M059J (cell line): ENCODE measurements around the gene CDK4. TPM values are rescaled to one million over a fixed set of nuclear protein-coding genes. Genes with fewer than 3 reads are reported as not detected.

Source experiments
- DNase-seq: peaks from one replicate; pipeline ENCODE4 v3.0.0-alpha.2; 2012; ENCODE audit warnings: low read depth
- total RNA-seq: library from RNA; depleted of rRNA; stranded (reverse); fragments of >200 nt; shearing (Covaris generic); gene quantifications from 2 replicates; pipeline ENCODE4 v1.2.3, GENCODE V29; 2014

CDK4 gene
- total RNA-seq, 1 experiment from 2014 or later, result 179 TPM

DNA sequence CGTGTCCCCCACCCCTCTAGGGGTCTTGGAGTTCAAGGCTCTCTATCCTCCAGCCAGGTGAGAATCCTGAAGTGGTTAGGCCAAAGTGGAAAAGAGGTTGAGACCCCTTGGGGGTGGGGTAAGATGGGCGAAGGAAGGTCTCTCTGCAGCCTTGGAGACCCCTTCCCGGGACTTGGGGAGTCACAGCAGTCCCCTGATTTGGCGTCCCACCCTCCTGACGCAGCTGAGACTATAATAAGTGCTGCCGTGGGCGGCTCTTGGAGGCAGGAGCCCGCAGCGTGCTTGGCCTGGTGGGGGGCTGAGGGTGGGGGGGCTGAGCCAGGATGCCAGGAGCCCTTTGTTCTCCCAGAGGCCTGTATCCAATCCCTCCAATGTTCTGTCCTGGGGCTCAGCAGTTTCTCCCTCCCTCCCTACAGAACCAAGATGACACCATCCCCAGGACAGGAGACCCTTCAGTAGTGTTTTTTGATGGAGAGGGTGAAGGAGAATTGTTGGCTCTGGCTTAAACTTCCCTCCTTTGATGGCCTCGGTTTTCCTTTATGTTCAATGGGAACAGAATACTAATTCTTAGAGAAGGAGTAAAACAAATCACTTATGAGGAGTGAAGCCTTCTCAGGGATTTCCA, 12.1 kb downstream of the CDK4 start:
- no peak for DNase-seq

DNA sequence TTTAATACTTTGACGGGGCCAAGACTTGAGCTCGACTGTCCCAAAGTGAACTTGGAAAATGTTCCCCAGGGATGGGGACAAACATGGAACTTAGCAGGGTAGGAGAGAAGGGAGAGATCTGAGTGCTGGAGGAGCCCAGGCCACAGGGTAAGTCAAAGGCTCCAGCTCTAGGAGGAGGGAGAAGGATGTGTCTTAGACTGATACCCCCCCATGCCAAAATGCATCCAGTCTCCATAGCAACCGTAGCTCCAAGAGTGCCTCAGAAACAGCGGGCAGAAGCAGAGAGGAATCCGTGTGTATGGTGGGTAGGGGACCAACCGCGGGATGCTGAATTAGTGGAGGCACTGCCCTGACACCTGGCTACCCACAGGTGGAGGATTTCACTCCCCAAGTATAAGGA, 12.7 kb downstream of the CDK4 start:
- DNase-seq, result no peak

DNA sequence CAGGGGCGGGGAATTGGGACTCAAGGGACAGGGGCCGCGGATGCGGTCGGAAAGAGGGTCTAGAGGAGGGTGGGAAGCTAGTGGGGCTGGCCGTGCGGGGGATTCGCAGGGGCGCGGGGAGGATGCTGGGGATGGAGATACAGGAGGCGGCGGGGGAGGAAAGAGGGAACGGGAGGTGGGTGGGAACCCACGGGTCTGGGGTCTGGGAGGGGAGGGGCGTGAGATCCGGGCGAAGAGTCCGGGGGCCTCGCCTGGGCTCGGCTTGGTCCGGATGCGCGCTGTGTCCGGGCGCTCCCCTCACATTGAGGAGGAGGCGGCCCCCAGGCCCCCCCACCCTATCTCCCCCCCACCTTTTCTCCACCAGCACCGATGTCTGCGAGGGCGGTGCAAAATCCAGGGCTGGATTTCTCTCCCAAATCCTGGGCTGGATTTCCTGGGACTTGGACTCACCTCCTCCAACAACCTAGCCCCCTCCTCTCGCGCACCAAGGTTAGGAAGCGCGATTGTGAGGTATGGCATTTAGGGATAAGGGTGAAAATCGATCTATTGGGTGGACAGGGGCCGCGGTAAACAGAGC, 13.4 kb downstream of the CDK4 start, which contains the start of gene AGAP2:
Gene AGAP2, minus strand, starts transcription at position 82 of the 577 bp plus-strand sequence. CDS start 496 bp downstream, outside the sequence.
- DNase-seq, result no peak

DNA sequence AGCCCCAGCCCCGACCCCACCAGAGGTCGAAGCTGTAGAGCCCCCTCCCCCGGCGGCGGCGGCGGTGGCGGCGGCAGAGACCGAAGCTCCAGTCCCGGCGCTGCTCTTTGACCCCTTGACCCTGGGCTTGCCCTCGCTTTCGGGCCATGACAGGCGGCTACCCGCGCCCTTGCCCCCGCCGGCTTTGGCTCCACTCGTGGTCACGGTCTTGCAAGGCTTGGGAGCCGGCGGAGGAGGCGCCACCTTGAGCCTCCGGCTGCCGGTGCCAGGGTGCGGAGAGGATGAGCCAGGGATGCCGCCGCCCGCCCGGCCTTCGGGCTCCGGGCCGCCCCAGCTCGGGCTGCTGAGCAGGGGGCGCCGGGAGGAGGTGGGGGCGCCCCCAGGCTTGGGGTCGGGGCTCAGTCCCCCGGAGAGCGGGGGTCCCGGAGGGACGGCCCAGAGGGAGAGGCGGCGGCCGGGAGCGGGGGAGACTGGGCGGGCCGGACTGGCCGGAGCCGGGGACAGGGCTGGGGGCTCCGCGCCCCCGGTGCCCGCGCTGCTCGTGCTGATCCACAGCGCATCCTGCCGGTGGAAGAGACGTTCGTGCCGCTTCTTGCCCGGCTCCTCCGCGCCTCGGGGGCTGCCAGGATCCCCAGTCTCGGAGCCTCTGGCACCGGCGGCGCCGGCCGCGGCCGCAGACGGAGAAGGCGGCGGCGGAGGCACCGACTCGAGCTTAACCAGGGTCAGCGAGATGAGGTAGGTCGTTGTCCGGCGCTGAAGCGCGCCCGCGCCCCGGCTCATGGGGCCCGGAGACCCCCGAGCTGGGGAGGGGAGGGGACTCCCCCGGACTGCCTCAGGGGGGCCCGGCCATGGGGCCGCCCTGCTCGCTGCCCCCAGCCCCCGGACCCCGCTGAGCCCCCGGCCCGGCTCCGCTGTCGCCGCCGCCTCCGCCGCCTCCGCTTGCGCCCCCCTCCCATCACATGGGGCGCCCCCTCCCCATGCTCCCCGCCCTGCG, 14.3 kb downstream of the CDK4 start:
- peak; percentile 40 for DNase-seq

DNA sequence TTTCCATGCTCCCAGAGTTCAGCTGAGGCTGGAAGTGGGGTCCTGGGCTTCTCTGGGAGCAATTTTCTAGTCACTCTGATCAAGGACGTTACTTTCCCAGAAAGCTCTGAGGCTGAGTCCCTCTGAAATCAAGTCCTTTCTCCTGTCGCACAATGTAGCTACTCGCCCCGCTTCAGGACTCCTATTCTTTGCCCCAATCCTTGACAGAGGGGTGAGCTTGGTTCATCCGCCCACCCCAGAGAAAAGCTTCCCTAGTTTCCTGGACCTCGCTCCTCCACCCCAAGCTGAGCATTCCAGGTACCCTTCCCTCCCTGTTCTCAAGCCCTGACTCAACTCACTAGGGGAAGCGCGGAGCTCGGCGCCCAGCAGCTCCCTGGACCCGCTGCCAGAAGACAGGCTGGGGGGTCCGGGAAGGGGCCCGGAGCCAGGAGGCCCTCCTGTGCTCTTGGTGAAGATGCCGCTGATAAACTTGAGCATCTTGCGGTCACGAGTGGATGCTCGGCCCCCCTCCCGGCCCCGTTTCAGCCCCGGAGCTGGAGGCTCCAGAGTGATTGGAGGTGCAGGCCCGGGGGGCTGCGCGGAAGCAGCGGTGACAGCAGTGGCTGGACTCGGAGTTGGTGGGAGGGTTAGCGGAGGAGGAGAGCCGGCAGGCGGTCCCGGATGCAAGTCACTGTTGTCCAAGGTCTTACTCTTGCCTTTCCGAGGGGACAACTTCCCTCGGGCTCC, 15.2 kb downstream of the CDK4 start:
- no peak for DNase-seq

DNA sequence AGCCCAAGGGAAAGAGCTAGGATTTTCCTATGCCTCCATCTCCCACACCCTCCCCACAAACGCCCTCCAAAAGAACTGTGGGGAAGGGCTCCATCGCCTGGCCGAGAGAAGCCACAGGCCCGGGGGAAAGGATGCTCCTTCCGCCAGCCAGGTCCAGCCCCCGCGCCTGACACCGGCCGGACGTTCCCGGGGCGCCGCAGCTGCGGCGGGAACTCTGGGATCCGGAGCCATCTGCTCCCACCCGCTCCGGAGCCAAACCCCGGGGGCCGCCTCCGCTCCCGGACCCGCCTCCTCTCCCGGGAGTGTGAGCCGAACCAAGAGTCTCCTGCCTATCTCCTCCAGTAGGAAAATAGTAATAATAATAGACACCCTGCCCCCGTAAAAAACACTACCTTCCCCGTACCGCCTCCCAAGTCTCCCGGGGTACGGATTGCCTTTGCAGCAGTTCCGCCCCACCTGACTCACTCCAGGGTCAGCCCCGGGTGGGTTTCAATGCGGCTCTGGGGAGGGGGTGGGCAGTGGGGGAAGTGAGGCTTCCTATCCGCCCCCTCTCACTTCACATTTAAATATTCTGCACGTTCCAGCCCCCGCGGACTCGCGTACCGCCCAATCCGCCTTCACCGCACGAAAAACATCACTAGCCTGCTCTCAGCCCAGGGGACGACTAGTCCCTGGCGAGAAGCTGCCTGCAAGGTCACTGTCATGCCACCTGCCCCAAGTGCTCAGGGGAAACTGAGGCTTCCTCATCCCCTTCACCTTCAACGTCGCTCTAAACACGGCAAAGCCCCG, 16.0 kb downstream of the CDK4 start:
- DNase-seq, result peak; percentile 51

DNA sequence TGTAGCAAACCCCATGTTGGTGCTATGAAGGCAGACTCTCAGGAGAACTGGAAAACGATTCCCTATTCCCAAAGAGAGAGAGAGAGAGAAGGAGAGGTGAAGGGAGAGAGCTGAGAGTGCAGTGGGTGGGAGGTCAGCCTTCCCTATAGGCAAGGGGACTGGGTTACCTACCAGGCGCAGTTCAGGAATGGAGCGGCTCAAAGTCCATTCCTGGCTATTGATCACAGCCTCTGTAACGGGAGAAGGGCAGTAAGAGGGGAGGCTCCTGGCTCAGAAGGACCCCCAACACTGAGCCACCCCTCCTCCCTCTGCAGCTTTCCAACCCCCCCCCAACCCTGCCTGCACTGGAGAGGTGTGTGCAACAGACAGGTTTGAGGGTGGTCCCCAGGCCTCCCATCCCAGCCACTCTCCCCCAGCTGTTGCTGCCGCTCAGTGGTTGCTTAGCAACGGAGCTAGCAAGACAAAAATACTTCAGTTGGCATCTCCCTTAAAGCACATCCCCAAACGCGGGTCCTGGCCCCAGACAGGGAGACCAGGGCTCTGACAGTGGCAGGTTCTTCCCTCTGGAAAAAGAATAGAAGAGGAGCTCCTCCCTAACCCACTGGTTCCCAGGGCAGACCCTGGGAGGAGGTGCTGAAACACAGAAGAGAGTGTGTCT, 16.8 kb downstream of the CDK4 start:
- peak; percentile 39 for DNase-seq

DNA sequence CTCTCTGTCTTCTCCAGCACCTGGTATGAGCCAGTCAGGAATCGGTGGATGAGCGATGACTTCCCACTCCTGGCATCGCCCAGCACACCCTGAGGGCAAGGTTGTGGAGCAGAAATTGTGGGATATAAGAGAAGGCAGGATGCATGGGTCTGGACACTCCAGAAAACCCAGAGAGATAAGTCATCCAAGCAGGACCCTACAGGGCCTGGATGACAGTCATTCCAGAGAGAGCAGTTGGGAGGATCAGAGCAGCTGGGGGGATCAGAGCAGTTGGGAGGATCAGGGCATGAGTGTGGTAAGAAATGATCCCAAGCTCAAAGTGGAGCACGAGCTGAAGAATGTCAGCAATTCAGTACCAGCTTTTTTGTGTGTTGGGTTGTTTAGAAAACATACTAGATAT, 17.5 kb downstream of the CDK4 start:
- peak; percentile 36 for DNase-seq

DNA sequence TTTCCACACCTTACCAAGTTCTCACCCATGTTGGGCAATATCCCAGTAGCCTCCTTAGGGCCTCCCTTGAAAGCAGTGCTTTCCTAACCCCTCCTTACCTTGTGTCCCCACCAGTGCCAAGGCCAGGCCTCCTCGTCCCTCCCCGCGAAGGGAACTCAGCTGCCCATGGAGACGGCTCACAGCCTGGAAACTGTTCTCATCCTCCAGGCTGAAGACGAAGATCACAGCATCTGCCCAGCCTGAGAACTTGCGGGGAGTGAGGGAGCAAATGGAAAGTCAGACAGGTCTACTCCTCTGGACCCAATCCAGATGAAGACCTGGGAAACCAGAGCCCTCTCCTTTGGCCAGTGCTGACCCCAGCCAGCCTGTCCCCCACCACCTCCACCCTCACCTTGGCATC, 18.2 kb downstream of the CDK4 start:
- no peak for DNase-seq

DNA sequence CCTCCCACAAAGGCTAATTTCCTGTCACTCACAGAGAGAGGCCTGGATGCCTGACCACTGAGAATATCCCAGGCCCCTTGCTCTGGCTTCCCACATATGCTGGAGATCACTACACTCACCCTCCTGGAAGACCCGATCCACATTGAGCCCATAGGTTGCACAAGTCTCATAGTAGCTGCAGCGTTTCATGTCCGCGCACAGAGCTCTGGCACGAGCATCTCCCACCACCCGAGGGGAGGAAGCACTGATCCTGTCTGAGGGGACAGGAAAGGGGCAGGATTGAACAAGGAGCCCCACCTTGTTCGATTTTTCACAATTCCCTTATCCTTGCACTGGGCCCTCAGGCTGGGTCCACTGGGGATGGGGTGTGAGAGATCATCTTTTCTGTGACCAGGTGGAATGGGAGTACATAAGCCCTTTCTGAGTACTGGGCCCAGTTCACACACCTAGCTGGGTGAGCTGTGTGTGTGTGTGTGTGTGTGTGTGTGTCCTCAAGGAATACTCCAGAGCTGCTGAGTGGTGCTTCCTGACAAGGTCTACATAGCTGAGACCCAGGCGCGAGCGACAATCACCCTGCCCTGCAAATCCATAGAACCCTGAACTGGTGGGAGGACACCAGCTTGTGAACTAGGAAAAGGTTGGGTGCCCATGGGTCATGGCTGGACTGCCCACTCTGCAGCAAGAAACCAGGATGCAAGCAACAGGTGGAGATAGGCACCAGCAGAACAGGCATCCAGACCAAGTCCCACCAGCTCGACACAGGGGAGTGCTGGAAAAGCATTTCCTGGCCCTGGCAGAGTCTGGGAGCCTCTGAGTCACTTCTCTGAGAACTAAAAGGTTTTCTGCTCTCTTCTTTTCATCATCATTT, 19.1 kb downstream of the CDK4 start:
- no peak for DNase-seq

DNA sequence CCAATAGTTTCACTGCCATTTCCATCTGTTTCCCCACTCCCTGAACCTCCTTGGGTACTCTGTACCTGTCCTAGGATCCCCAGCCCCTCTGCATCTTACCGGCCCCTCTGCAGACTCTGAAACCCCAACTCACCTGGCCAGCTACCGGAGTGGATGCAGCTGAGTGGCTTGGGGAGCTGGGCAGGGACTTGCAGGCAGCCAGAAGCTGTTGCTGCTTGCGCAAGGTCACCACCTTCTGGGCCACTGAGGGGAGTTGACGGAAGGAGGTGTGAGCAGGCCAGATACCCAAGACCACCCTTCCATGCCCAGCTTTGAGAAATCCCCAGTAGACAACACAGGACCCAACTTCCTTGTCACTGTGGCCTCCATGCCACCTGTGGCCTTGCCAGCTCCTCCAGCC, 19.8 kb downstream of the CDK4 start:
- DNase-seq, result no peak

DNA sequence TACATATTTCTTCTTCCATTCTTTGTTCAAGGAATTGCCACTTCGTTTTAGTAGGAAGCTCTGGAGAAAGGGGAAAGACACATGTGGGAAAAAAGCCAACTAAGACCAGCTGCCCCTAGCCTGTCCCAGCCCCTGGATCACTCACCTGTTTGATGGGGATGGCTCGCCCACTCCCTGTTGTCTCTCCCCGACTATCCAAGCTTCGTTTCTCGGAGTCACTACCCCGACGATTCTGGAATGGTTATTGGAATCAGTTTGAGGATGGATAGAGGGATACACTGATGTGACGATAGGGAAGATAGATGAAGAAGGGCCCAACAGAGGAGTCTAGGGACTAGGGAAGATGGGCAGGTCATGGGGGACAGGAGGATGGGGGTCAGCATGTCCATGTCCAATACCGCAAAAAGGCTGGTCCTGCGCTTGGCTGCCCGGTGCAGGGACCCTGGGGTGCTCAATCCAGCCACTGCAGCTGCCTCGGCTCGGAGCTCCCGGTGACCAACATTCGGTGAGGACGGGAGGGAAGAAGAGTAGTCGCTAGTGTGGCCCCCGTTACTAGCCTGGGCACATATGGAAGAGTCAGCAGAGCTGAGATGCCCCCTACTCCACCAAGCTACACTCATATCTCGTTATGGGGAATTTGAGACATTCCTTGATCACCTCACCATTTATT, 20.6 kb downstream of the CDK4 start:
- no peak for DNase-seq

DNA sequence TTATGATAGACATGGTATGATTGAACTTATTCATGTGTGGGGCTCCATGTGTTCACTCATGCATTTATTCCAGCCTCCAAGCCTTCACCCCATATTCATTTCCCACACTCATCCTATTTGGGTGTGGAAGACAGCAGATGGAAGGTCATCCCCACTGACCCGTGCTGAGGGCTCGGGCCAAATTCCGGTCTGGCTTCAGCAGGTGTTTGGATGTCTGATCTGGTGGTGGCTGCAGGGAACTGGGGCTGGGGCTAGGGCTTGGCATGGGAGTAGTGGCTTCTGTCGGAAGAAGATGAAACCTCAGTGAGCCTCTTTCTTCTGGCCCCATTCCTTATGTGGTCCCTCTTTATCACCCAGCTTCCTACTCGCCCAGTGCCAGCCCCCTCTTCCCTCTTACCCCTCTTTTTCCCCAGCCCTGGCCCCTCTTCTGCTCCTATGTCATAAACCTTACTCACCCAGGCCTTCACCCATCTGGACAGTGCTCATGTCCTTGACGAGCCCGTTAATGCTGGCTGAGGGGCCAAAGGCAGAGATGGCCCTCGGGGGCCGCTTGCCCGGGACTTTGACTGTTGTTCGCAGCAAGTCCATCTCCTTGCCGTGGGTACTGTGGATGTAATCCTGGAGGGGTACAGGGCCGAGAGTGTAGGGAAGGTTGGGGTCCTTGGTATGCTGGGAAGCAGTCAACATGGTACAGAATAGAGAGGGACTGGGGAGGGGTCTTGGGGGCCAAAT, 21.6 kb downstream of the CDK4 start:
- no peak for DNase-seq

DNA sequence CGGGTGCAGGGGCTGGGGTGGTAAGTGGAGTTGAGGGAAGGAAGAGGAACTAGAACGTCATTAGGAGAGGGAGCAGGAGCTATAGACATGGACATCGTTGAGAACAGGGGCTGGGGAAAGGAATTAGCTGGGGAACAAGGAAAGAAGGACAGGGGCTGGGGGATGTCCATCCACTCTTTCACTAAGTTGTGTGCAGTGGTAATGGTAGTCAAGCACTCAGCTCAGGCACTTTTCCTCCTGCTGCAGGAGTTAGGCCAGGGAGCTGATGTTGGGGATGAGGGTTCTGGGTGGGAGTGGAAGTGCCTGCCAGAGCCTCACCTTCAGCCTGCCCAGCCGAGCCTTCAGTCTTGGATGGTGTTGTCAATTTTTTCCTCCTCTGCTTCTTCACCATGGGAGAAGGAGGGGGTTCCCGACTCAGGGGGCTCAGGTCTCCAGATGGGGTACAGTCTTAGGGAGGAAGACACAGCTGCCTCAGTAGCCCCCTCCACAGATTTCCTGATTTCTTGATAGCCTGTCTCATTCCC, 22.7 kb downstream of the CDK4 start:
- DNase-seq, result no peak

DNA sequence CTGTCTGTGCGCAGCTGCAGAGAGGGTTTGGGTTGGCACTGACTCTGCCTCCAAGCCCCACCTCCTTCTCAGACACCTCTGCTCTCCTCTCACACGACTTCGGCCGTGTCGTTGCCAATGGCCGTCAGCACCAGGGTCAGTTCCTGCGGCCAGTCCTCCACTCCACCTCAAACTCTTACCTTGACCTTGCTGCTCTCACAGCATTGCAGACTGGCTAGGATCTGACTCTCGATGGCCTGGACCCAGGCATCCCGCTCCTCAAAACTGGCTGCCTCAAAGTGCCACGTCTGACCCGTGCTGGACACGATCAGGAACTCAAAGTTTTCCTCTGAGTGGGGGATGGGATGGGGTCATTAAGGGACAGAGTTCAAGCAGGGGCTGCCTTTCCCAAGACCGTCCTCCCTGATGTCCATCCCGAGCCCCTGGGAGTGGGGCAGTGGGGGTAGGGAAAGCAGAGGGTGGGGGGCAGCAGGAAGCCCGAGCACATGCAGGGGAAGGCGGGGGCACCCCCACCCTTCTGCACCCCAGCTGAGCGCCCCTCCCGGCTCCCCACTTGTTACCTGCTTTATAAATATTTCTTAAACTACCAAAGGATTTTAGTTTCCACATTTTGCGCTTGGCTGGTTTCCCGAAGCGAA, 24.2 kb downstream of the CDK4 start:
- DNase-seq, result no peak

DNA sequence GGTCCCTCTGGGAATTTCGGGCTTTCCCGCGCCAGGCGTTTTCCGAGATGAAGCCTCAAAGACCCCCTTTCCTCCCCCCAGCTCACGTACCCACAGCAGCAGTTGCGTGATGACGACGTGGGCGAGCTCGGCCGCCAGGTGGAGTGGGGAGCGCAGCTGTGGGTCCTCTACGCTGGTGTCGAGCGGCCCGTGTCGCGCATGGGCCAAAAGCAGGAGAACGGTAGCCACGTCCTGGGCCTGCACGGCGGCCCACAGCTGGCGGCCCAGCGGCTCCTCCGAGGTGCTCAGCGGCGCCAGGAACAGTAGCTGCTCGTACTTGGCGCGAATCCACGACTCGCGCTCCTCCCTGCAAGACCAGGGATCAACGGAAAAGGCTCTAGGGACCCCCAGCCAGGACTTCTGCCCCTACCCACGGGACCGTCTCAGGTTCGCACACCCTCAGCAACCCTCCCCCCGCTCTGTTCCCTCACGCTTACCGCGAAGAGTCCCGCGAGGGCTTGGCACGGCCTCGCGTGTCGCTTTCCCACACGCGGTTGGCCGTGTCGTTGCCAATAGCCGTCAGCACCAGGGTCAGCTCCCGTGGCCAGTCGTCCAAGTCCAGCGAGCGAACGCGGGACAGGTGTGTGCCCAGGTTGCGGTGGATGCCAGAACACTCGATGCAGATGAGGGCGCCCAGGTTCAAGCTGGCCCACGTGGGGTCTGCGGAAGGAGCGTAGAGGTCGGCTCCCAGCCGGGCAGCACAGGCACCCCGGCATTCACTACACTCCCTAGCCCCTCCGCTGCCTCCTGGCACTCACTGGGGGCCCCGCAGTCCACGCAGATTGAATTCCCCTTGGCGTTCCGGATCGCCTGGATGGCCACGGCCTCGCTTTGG, 25.0 kb downstream of the CDK4 start:
- DNase-seq, result no peak
